Measurements from ENCODE around the gene ATG2B. TPM values are rescaled to one million over a fixed set of nuclear protein-coding genes. Genes with fewer than 3 reads are reported as not detected.

Gene ATG2B
- total and polyA plus RNA-seq, 9 of the 15 experiments (the other 6 are each of a cell fraction or from before 2014, with no cell fraction given), result 0.83 to 12.9 (median 8.7) TPM

GRCh38 chr14:96380735-96381134 is 17.6 kb upstream of the ATG2B start:
- no peaks in the 10 kb centered on the region for H4K20me1 ChIP-seq (replicated peaks; ENCODE audit: control insufficient read depth, insufficient read depth, low read length)
- no peaks in the 10 kb centered on the region for H3K27me3 ChIP-seq (ENCODE audit: control insufficient read depth in 2 of 2, insufficient read depth in 2 of 2, low read length in 2 of 2)
- 57% methylated on average over 3 of the region's 3 CpGs for WGBS (ENCODE audit: insufficient coverage, low coverage, missing lambda C conversion rate)
- no peak overlapping the region for H2AFZ ChIP-seq (ENCODE audit: low read depth, low read length)
- H3K4me1 ChIP-seq (replicated peaks in 1 of 2; ENCODE audit: control insufficient read depth in 2 of 2, insufficient read depth in 2 of 2, low read length in 2 of 2), result no peaks in the 10 kb centered on the region
- ChIA-PET POLR2A (no interaction called here), CTCF (ENCODE audit: low intra/inter-chr PET ratio) (no interaction called here)
- BruUV-seq (replicated peaks), result no TSS peak
- H3K4me3 ChIP-seq, result no peak overlapping the region
- peaks cover 30% of the 10 kb centered on the region for H3K36me3 ChIP-seq (ENCODE audit: control insufficient read depth, insufficient read depth, low read length)
- no peaks in the 10 kb centered on the region for H3K9me1 ChIP-seq (ENCODE audit: control insufficient read depth, insufficient read depth, low read length)
- H3K4me2 ChIP-seq (ENCODE audit: insufficient read depth, low read length), result no peak overlapping the region
- intact Hi-C loops (cut with micrococcal nuclease), result no loop called here
- no peak overlapping the region; a peak in 1 of 4 replicates for H3K9ac ChIP-seq (ENCODE audit: insufficient read depth in 1 of 2, low read depth in 2 of 2, low read length in 2 of 2)
- no peaks in the 10 kb centered on the region for H3K79me2 ChIP-seq (ENCODE audit: control insufficient read depth, insufficient read depth, low read length)
- DNase-seq (ENCODE audit: extremely low read depth in 1 of 4, low spot score in 3 of 4), result no peak
- in situ Hi-C loops (cut with MboI), result no loop called here
- no peak for ATAC-seq
- TF ChIP-seq ELF4 (CRISPR knock-in tag; IDR thresholded peaks at IDR 0.05) (no peak), ZNF143 (CRISPR knock-in tag; IDR thresholded peaks at IDR 0.05) (no peak), E4F1 (CRISPR knock-in tag; IDR thresholded peaks at IDR 0.05; ENCODE audit: borderline replicate concordance) (no peak), ETS1 (conservative IDR thresholded peaks at IDR 0.05; ENCODE audit: control insufficient read depth, low read depth, low read length) (no peak)
- H3K9me3 ChIP-seq (replicated peaks; ENCODE audit: control insufficient read depth, insufficient read depth, low read depth, low read length), result no peaks in the 10 kb centered on the region
- no peak overlapping the region for H3K27ac ChIP-seq (ENCODE audit: extremely low read depth, low read depth, low read length)
- FAIRE-seq, result no peak
